H1 (cell line): ENCODE data around the gene TFF1.

Experiments used
- POLR2AphosphoS5 ChIP-seq: IDR thresholded peaks from 2 replicates; pipeline ENCODE4 v1.6.1; 2011; ENCODE audit warnings: low read depth, low read length
- RAD21 ChIP-seq, 2 experiments: IDR thresholded peaks in 1 of 2; conservative IDR thresholded peaks in 1 of 2; 2 replicates each; pipeline ENCODE4 v1.6.1; 2011; ENCODE audit warnings: low read depth in 2 of 2, low read length in 2 of 2, improper control_type of control experiment in 1 of 2, inconsistent platforms in 1 of 2, mild to moderate bottlenecking in 1 of 2, moderate library complexity in 1 of 2
- TCF12 ChIP-seq: IDR thresholded peaks from 2 replicates; pipeline ENCODE4 v1.6.1; 2011; ENCODE audit warnings: low read depth, mild to moderate bottlenecking, low read length
- ZNF274 ChIP-seq: IDR thresholded peaks from 2 replicates; pipeline ENCODE4 v1.7.0; 2012; ENCODE audit warnings: low read length, borderline replicate concordance; ENCODE audit errors: extremely low read depth
- TF ChIP-seq, protein P1 (sequence below), 3 experiments: IDR thresholded peaks; 1 replicate in 2 of 3; 2 replicates in 1 of 3; pipeline versions ENCODE4 v1.5.1 to v1.6.1; 2011; ENCODE audit warnings: low read length in 3 of 3, mild to moderate bottlenecking in 3 of 3, inconsistent platforms in 2 of 3, low read depth in 1 of 3, moderate library complexity in 1 of 3; ENCODE audit not compliant: insufficient read depth in 1 of 3; ENCODE audit errors: control extremely low read depth in 1 of 3

DNA sequence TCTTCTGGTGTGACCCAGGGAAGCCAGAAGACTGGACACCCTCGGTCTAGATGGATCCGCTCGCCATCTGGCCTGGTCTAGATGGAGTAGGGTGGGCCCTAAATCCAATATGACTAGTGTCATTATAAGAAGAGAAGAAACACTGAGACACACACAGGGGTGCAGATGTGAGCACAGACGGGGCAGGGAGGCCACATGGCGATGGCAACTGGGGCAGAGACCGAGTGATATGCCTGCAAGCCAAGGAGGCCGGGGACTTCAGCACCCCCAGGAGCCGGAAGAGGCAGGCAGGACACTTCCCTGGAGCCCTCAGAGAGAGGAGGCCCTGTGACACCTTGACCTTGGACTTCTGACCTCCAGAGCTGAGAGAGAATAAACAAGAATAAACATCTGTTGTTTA lies 45.5 kb downstream of the TFF1 start:
- TF ChIP-seq TCF12 (no peak), ZNF274 (no peak), RAD21 (IDR thresholded peaks at IDR 0.05 in 1 of 2, conservative IDR thresholded peaks at IDR 0.05 in 1 of 2; ENCODE audit: low read depth in 2 of 2, low read length in 2 of 2) (no peak), POLR2AphosphoS5 (no peak)
- TF ChIP-seq, protein P1, sequence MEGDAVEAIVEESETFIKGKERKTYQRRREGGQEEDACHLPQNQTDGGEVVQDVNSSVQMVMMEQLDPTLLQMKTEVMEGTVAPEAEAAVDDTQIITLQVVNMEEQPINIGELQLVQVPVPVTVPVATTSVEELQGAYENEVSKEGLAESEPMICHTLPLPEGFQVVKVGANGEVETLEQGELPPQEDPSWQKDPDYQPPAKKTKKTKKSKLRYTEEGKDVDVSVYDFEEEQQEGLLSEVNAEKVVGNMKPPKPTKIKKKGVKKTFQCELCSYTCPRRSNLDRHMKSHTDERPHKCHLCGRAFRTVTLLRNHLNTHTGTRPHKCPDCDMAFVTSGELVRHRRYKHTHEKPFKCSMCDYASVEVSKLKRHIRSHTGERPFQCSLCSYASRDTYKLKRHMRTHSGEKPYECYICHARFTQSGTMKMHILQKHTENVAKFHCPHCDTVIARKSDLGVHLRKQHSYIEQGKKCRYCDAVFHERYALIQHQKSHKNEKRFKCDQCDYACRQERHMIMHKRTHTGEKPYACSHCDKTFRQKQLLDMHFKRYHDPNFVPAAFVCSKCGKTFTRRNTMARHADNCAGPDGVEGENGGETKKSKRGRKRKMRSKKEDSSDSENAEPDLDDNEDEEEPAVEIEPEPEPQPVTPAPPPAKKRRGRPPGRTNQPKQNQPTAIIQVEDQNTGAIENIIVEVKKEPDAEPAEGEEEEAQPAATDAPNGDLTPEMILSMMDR (IDR thresholded peaks at IDR 0.05; ENCODE audit: control extremely low read depth in 1 of 3, insufficient read depth in 1 of 3, low read depth in 1 of 3, low read length in 3 of 3) = no peak
